HL-60 (cell line): Measurements from ENCODE around the gene ATP8B4.

Source experiments
- DNase-seq, 2 experiments: peaks; one replicate each; pipeline ENCODE4 v3.0.0-alpha.2; 2010 to 2020; ENCODE audit warnings: low read depth in 1 of 2, low spot score in 1 of 2
- H3K27ac ChIP-seq: fragments of 250-450 bp; sonication (Bioruptor Pico); replicated peaks from 2 replicates; pipeline ENCODE4 v1.5.1; 2020; ENCODE audit warnings: mild to moderate bottlenecking, moderate library complexity
- H3K27me3 ChIP-seq: fragments of 250-450 bp; sonication (Bioruptor Pico); 2 replicates; pipeline ENCODE4 v1.5.1; 2021; ENCODE audit warnings: mild to moderate bottlenecking, moderate library complexity; ENCODE audit not compliant: insufficient read depth, poor library complexity, severe bottlenecking
- H3K4me3 ChIP-seq: replicated peaks from 2 replicates; pipeline ENCODE4 v1.5.1; 2011; ENCODE audit warnings: mild to moderate bottlenecking, control low read depth, low read length; ENCODE audit not compliant: insufficient read depth
- CTCF ChIP-seq: IDR thresholded peaks from one replicate; pipeline ENCODE4 v1.5.1; 2011; ENCODE audit warnings: low read length, control low read depth, inconsistent platforms; ENCODE audit not compliant: insufficient read depth
- GABPA ChIP-seq: IDR thresholded peaks from 2 replicates; pipeline ENCODE4 v1.6.1; 2012; ENCODE audit warnings: low read depth
- POLR2AphosphoS5 ChIP-seq: IDR thresholded peaks from 2 replicates; pipeline ENCODE4 v1.6.1; 2012; ENCODE audit warnings: low read depth
- REST ChIP-seq: IDR thresholded peaks from 2 replicates; pipeline ENCODE4 v1.6.1; 2012; ENCODE audit warnings: low read depth; ENCODE audit not compliant: insufficient replicate concordance
- SPI1 ChIP-seq: IDR thresholded peaks from 2 replicates; pipeline ENCODE4 v1.6.1; 2012; ENCODE audit warnings: low read depth, mild to moderate bottlenecking, borderline replicate concordance

The ATP8B4 gene

GRCh38 chr15:50167110-50167509 lies 48.1 kb upstream of the ATP8B4 start:
- H3K27ac ChIP-seq = no peak overlapping the region
- no peak for DNase-seq
- TF ChIP-seq SPI1 (no peak), CTCF (no peak), POLR2AphosphoS5 (no peak), GABPA (no peak)
- no peak overlapping the region for H3K4me3 ChIP-seq
- no peaks in the 10 kb centered on the region for H3K27me3 ChIP-seq

- peak in 1 of 2 experiments; percentile 26 for DNase-seq
Measured at GRCh38 chr15:50166216-50166615, 47.2 kb upstream of the ATP8B4 start.

GRCh38 chr15:50164458-50164857 lies 45.4 kb upstream of the ATP8B4 start:
- Histone ChIP-seq H3K4me3 (no peak overlapping the region), H3K27ac (no peak overlapping the region), H3K27me3 (no peaks in the 10 kb centered on the region)
- DNase-seq = no peak
- TF ChIP-seq POLR2AphosphoS5 (no peak), REST (no peak), GABPA (no peak), SPI1 (no peak), CTCF (no peak)

More at GRCh38 chr15:50166216-50166615, 47.2 kb upstream of the ATP8B4 start:
- H3K27me3 ChIP-seq = no peaks in the 10 kb centered on the region
- no peak overlapping the region for H3K27ac ChIP-seq
- TF ChIP-seq SPI1 (no peak), GABPA (no peak), CTCF (no peak), REST (no peak), POLR2AphosphoS5 (no peak)
- no peak overlapping the region for H3K4me3 ChIP-seq

GRCh38 chr15:50163719-50164410 lies 44.8 kb upstream of the ATP8B4 start:
- no peaks in the 10 kb centered on the region for H3K27me3 ChIP-seq
- H3K4me3 ChIP-seq = no peak overlapping the region
- DNase-seq = peak in 1 of 2 experiments; percentile 77
- TF ChIP-seq SPI1 (peak; percentile 37; the same call in 1 of the 2 replicates), REST (no peak), GABPA (no peak), POLR2AphosphoS5 (no peak)
- peak overlapping the region; percentile 55 for H3K27ac ChIP-seq
